PC-9 (cell line): ENCODE results near the gene URGCP. TPM values are rescaled to one million over a fixed set of nuclear protein-coding genes. Genes with fewer than 3 reads are reported as not detected.

Source experiments
- BruUV-seq: library from RNA; stranded (reverse); fragments of 400-500 nt; replicated peaks from 2 replicates; lab custom pipeline; 2021; lab: Mats Ljungman, UMichigan
- CTCF ChIA-PET: fragments of 300-600 bp; sonication (Branson Sonifier 250); formaldehyde crosslinking; loops from one replicate; lab custom pipeline; 2022; ENCODE audit warnings: antibody characterized with exemption; lab: Charles Lee
- POLR2A ChIA-PET: fragments of 300-600 bp; sonication (Branson Sonifier 250); formaldehyde crosslinking; loops from one replicate; lab custom pipeline; 2022; ENCODE audit warnings: antibody characterized with exemption; ENCODE audit not compliant: unreplicated experiment; lab: Charles Lee
- DNase-seq, 2 experiments: peaks; one replicate each; pipeline versions ENCODE4 v3.0.0 to v3.0.0-alpha.2; 2015 to 2022; ENCODE audit warnings: mixed read lengths in 1 of 2
- H2AFZ ChIP-seq: fragments of 200-600 bp; sonication (generic); 2 replicates; pipeline ENCODE4 v1.8.1; 2017; ENCODE audit warnings: antibody characterized with exemption
- H3F3A ChIP-seq: fragments of 200-600 bp; sonication (generic); 2 replicates; pipeline ENCODE4 v1.8.1; 2017; ENCODE audit warnings: antibody characterized with exemption, mild to moderate bottlenecking, low read depth; ENCODE audit not compliant: insufficient read depth
- H3K27ac ChIP-seq: fragments of 200-600 bp; sonication (generic); 2 replicates; pipeline ENCODE4 v1.6.1; 2016; ENCODE audit warnings: mixed run types
- H3K27me3 ChIP-seq: fragments of 200-600 bp; sonication (generic); 2 replicates; pipeline ENCODE4 v1.6.1; 2016; ENCODE audit warnings: low read depth, mixed run types; ENCODE audit not compliant: insufficient read depth
- H3K36me3 ChIP-seq: fragments of 200-600 bp; sonication (generic); 2 replicates; pipeline ENCODE4 v1.6.1; 2016; ENCODE audit warnings: low read depth, mixed run types
- H3K4me1 ChIP-seq: fragments of 200-600 bp; sonication (generic); replicated peaks from 2 replicates; pipeline ENCODE4 v1.6.1; 2016; ENCODE audit warnings: mixed run types; ENCODE audit not compliant: insufficient read depth
- H3K4me2 ChIP-seq: fragments of 200-600 bp; sonication (generic); 2 replicates; pipeline ENCODE4 v1.6.1; 2017; ENCODE audit warnings: mixed run types
- H3K4me3 ChIP-seq: fragments of 200-600 bp; sonication (generic); 2 replicates; pipeline ENCODE4 v1.6.1; 2016; ENCODE audit warnings: mixed run types
- H3K79me2 ChIP-seq: fragments of 200-600 bp; sonication (generic); 2 replicates; pipeline ENCODE4 v1.6.1; 2017; ENCODE audit warnings: low read depth, mixed run types
- H3K9me2 ChIP-seq: fragments of 200-600 bp; sonication (generic); 2 replicates; pipeline ENCODE4 v1.8.1; 2017; ENCODE audit warnings: mild to moderate bottlenecking; ENCODE audit not compliant: insufficient read depth
- H3K9me3 ChIP-seq: fragments of 200-600 bp; sonication (generic); 2 replicates; pipeline ENCODE4 v1.8.1; 2016; ENCODE audit warnings: low read depth; ENCODE audit not compliant: insufficient read depth
- H4K20me1 ChIP-seq: fragments of 200-600 bp; sonication (generic); 2 replicates; pipeline ENCODE4 v1.8.1; 2017; ENCODE audit not compliant: insufficient read depth
- CTCF ChIP-seq: fragments of 200-600 bp; sonication (generic); conservative IDR thresholded peaks from 2 replicates; pipeline ENCODE4 v1.6.1; 2017; ENCODE audit warnings: mixed run types, antibody characterized with exemption, mild to moderate bottlenecking, moderate library complexity
- EZH2 ChIP-seq: fragments of 200-600 bp; sonication (generic); IDR thresholded peaks from 2 replicates; pipeline ENCODE4 v1.8.0; 2017; ENCODE audit warnings: antibody characterized with exemption, low read depth
- intact Hi-C: fragments of 100-400 bp; cut with micrococcal nuclease; formaldehyde crosslinking; loops from one replicate; pipeline ENCODE4 v1.10.0; 2022; ENCODE audit not compliant: unreplicated experiment
- total RNA-seq: library from RNA; stranded (reverse); gene quantifications from 2 replicates; pipeline ENCODE4 v1.2.3, GENCODE V29; 2021

The URGCP gene
- total RNA-seq, 1 experiment from 2014 or later = 49.5 TPM

DNA sequence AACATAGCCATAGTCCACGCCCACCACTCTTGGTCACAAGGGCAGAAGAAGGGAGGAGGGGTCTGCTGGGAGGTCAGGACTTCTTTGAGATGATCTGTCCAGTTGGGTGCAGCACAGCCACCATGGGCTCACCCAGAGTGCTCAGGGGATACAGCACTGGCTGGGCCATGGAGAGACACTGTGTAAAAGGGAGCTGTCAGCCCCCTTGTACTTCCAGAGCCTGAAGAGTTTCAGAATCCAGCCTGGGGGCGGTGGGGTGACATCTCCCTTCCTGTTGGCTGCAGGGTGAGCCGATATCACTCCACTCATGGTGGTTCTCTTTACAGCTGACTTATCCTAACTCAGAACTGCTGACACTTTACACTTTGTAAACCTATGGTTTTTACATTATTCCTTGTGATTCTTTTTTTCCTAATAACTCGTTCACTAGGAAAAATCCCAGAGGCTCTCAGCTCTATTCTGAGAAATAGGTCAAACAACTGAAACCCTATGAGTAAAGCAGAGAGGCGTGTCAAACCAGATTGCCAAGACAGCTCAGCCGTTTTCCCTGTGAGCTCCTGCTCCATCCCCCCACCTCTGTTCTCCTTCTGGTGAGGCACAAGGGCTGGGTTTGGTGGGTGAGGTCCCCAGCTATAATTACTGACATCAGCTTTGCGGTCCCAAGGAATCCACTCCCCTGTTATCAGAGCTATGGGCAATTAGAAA, 33.8 kb downstream of the URGCP start:
- DNase-seq = peak; percentile 60 to 88
- H3K4me1 ChIP-seq = peaks cover 62% of the 10 kb centered on the region
- H3K4me3 ChIP-seq = peak overlapping the region; percentile 3; the same call in 1 of the 2 replicates
- ChIA-PET CTCF (interaction anchor here (0.6 to 0.7 kb wide), 2 partner anchors 33 to 234 kb away, joined by 3 to 7 read pairs; no protein-coding TSS in a partner anchor), POLR2A (interaction anchor here (0.7 kb wide), 2 partner anchors 702 to 984 kb away, joined by 3 to 7 read pairs; no protein-coding TSS in a partner anchor)
- H4K20me1 ChIP-seq = no peaks in the 10 kb centered on the region; the same call in 1 of the 2 replicates
- no peaks in the 10 kb centered on the region for H3K27me3 ChIP-seq
- H2AFZ ChIP-seq = no peak overlapping the region
- TF ChIP-seq EZH2 (no peak), CTCF (no peak)
- H3K9me3 ChIP-seq = no peaks in the 10 kb centered on the region
- H3K79me2 ChIP-seq = peaks cover 14% of the 10 kb centered on the region
- H3K4me2 ChIP-seq = peak overlapping the region; percentile 57
- no TSS peak for BruUV-seq
- peaks cover 56% of the 10 kb centered on the region for H3F3A ChIP-seq
- H3K27ac ChIP-seq = peak overlapping the region; percentile 90
- H3K36me3 ChIP-seq = peaks cover 22% of the 10 kb centered on the region; the same call in 1 of the 2 replicates
- H3K9me2 ChIP-seq = no peaks in the 10 kb centered on the region
- intact Hi-C loops = loop anchor here (5.0 kb wide), 1 partner anchor 70 kb away; no protein-coding TSS in a partner anchor

DNA sequence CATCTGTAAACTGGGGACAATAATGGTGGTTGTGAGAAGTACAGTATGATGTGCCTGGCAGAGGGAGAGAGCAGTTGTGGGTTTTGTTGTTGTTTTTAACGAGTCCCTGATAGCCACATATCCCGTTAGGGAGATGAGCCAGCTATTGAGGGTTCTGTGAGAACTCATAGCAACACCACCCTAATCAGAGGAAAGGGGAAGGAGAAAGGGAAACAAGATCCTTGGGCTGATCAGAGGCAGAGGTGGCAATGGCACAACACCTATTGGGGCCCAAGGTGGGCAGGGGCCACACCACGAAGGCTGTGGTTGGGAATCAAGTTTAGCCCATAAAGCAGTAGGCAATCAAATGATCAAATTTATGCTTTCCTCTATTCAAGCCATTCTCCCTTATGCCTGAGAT, 35.3 kb downstream of the URGCP start:
- no TSS peak for BruUV-seq
- CTCF ChIA-PET = no interaction called here
- H3F3A ChIP-seq = peaks cover 56% of the 10 kb centered on the region
- H3K4me1 ChIP-seq = peaks cover 62% of the 10 kb centered on the region
- no peak overlapping the region for H2AFZ ChIP-seq
- no peaks in the 10 kb centered on the region for H3K9me3 ChIP-seq
- POLR2A ChIA-PET = no interaction called here
- no peaks in the 10 kb centered on the region for H3K27me3 ChIP-seq
- TF ChIP-seq CTCF (no peak), EZH2 (no peak)
- peak overlapping the region; percentile 95 for H3K27ac ChIP-seq
- no peaks in the 10 kb centered on the region; the same call in 1 of the 2 replicates for H4K20me1 ChIP-seq
- H3K4me3 ChIP-seq = no peak overlapping the region
- no peaks in the 10 kb centered on the region for H3K9me2 ChIP-seq
- peaks cover 15% of the 10 kb centered on the region for H3K79me2 ChIP-seq
- H3K4me2 ChIP-seq = peak overlapping the region; percentile 93; the same call in 1 of the 2 replicates
- no peak for DNase-seq
- peaks cover 18% of the 10 kb centered on the region for H3K36me3 ChIP-seq
- intact Hi-C loops = loop anchor here (5.0 kb wide), 1 partner anchor 71 kb away; no protein-coding TSS in a partner anchor

- Histone ChIP-seq H3F3A (peaks cover 56% of the 10 kb centered on the region), H3K4me3 (peak overlapping the region; percentile 69), H2AFZ (peak overlapping the region; percentile 84), H3K79me2 (peaks cover 15% of the 10 kb centered on the region), H3K9me2 (no peaks in the 10 kb centered on the region), H4K20me1 (no peaks in the 10 kb centered on the region; the same call in 1 of the 2 replicates), H3K4me1 (peaks cover 62% of the 10 kb centered on the region), H3K27ac (peak overlapping the region; percentile 95), H3K36me3 (peaks cover 17% of the 10 kb centered on the region), H3K27me3 (no peaks in the 10 kb centered on the region), H3K4me2 (peak overlapping the region; percentile 93), H3K9me3 (peaks cover 3% of the 10 kb centered on the region)
- no peak for DNase-seq
- POLR2A ChIA-PET = no interaction called here
- intact Hi-C loops = loop anchor here (5.0 kb wide), 1 partner anchor 72 kb away; no protein-coding TSS in a partner anchor
- CTCF ChIA-PET = no interaction called here
- TF ChIP-seq CTCF = no peak
- no peak for TF ChIP-seq EZH2
- no TSS peak for BruUV-seq
Observed at GRCh38 chr7:43870316-43870715, 36.1 kb downstream of the URGCP start.
